Central memory CD8-positive, alpha-beta T cell (primary cell): ENCODE measurements around the gene DSCAM.

ENCODE experiments used
- ATAC-seq: fragments of 150-1000 bp; cut with Tn5 transposase; replicated peaks from 2 replicates; pipeline ENCODE4 v1.10.0; 2022; ENCODE audit warnings: mild to moderate bottlenecking, moderate FRiP score, moderate number of reproducible peaks; ENCODE audit not compliant: poor library complexity, severe bottlenecking; ENCODE audit errors: extremely low read depth
- DNase-seq, 2 donors: peaks; one replicate each; pipeline ENCODE4 v3.0.0; 2021; ENCODE audit warnings: low spot score in 2 of 2
- H3K27ac Mint-ChIP-seq: one replicate; pipeline ENCODE4 v1.8.0; 2022; ENCODE audit warnings: low read depth, mild to moderate bottlenecking, moderate library complexity, mixed read lengths
- H3K27me3 Mint-ChIP-seq: one replicate; pipeline ENCODE4 v1.8.0; 2022; ENCODE audit warnings: mixed read lengths
- H3K36me3 Mint-ChIP-seq: one replicate; pipeline ENCODE4 v1.8.0; 2022; ENCODE audit warnings: mild to moderate bottlenecking, moderate library complexity, mixed read lengths; ENCODE audit not compliant: insufficient read depth
- H3K4me1 Mint-ChIP-seq: one replicate; pipeline ENCODE4 v1.8.0; 2022; ENCODE audit warnings: mixed read lengths
- H3K4me3 Mint-ChIP-seq: one replicate; pipeline ENCODE4 v1.8.0; 2022; ENCODE audit warnings: mild to moderate bottlenecking, moderate library complexity, mixed read lengths
- H3K9me3 Mint-ChIP-seq: one replicate; pipeline ENCODE4 v1.8.0; 2022; ENCODE audit warnings: mixed read lengths

Gene DSCAM

GRCh38 chr21:40120940-40121575, 725.9 kb downstream of the DSCAM start:
- no peak for DNase-seq
- Mint-ChIP-seq H3K27ac (no peak overlapping the region), H3K4me1 (no peaks in the 10 kb centered on the region), H3K9me3 (peaks cover 18% of the 10 kb centered on the region), H3K36me3 (no peaks in the 10 kb centered on the region), H3K4me3 (no peak overlapping the region), H3K27me3 (no peaks in the 10 kb centered on the region)
- no peak for ATAC-seq

- DNase-seq (no peak), ATAC-seq (no peak)
- H3K4me1 Mint-ChIP-seq = no peaks in the 10 kb centered on the region
- H3K27ac Mint-ChIP-seq = no peak overlapping the region
- peaks cover 16% of the 10 kb centered on the region for H3K9me3 Mint-ChIP-seq
- H3K36me3 Mint-ChIP-seq = no peaks in the 10 kb centered on the region
- H3K4me3 Mint-ChIP-seq = no peak overlapping the region
- H3K27me3 Mint-ChIP-seq = no peaks in the 10 kb centered on the region
These were observed 728.4 kb downstream of the DSCAM start for GRCh38 chr21:40118527-40118926.

GRCh38 chr21:40117236-40117635, 729.7 kb downstream of the DSCAM start:
- H3K27ac Mint-ChIP-seq = no peak overlapping the region
- no peak for DNase-seq

GRCh38 chr21:40115775-40116174, 731.2 kb downstream of the DSCAM start:
- H3K36me3 Mint-ChIP-seq = no peaks in the 10 kb centered on the region
- no peaks in the 10 kb centered on the region for H3K27me3 Mint-ChIP-seq
- ATAC-seq = no peak

More at GRCh38 chr21:40117236-40117635, 729.7 kb downstream of the DSCAM start:
- no peak for ATAC-seq
- H3K27me3 Mint-ChIP-seq = no peaks in the 10 kb centered on the region
- H3K36me3 Mint-ChIP-seq = no peaks in the 10 kb centered on the region
- H3K4me3 Mint-ChIP-seq = no peak overlapping the region
- H3K4me1 Mint-ChIP-seq = no peaks in the 10 kb centered on the region
- peaks cover 17% of the 10 kb centered on the region for H3K9me3 Mint-ChIP-seq

GRCh38 chr21:40102682-40103081, 744.3 kb downstream of the DSCAM start:
- DNase-seq (no peak), ATAC-seq (no peak)
- Mint-ChIP-seq H3K9me3 (peaks cover 12% of the 10 kb centered on the region), H3K27me3 (no peaks in the 10 kb centered on the region), H3K36me3 (no peaks in the 10 kb centered on the region), H3K4me1 (no peaks in the 10 kb centered on the region), H3K27ac (no peak overlapping the region), H3K4me3 (no peak overlapping the region)

More at GRCh38 chr21:40115775-40116174, 731.2 kb downstream of the DSCAM start:
- no peak for DNase-seq
- Mint-ChIP-seq H3K4me3 (no peak overlapping the region), H3K27ac (no peak overlapping the region), H3K9me3 (peaks cover 15% of the 10 kb centered on the region), H3K4me1 (no peaks in the 10 kb centered on the region)

GRCh38 chr21:40099809-40100208, 747.1 kb downstream of the DSCAM start:
- DNase-seq (no peak), ATAC-seq (no peak)
- Mint-ChIP-seq H3K27me3 (no peaks in the 10 kb centered on the region), H3K4me3 (no peak overlapping the region), H3K4me1 (no peaks in the 10 kb centered on the region), H3K27ac (no peak overlapping the region), H3K9me3 (no peaks in the 10 kb centered on the region), H3K36me3 (no peaks in the 10 kb centered on the region)

GRCh38 chr21:40095477-40095876, 751.5 kb downstream of the DSCAM start:
- Mint-ChIP-seq H3K4me3 (no peak overlapping the region), H3K36me3 (no peaks in the 10 kb centered on the region), H3K9me3 (peaks cover 12% of the 10 kb centered on the region), H3K4me1 (no peaks in the 10 kb centered on the region), H3K27ac (no peak overlapping the region), H3K27me3 (no peaks in the 10 kb centered on the region)
- ATAC-seq (no peak), DNase-seq (no peak)

GRCh38 chr21:40080385-40080784, 766.6 kb downstream of the DSCAM start:
- Mint-ChIP-seq H3K27ac (no peak overlapping the region), H3K9me3 (peaks cover 14% of the 10 kb centered on the region), H3K27me3 (no peaks in the 10 kb centered on the region), H3K4me1 (no peaks in the 10 kb centered on the region), H3K36me3 (no peaks in the 10 kb centered on the region), H3K4me3 (no peak overlapping the region)
- ATAC-seq (no peak), DNase-seq (no peak)

- no peak overlapping the region for H3K4me3 Mint-ChIP-seq
These were observed 772.2 kb downstream of the DSCAM start for GRCh38 chr21:40074710-40075109.

GRCh38 chr21:40074198-40074597, 772.8 kb downstream of the DSCAM start:
- Mint-ChIP-seq H3K9me3 (peaks cover 4% of the 10 kb centered on the region), H3K36me3 (no peaks in the 10 kb centered on the region), H3K4me3 (no peak overlapping the region), H3K27ac (no peak overlapping the region), H3K4me1 (no peaks in the 10 kb centered on the region), H3K27me3 (no peaks in the 10 kb centered on the region)
- no peak for DNase-seq
- ATAC-seq = no peak

More at GRCh38 chr21:40074710-40075109, 772.2 kb downstream of the DSCAM start:
- Mint-ChIP-seq H3K36me3 (no peaks in the 10 kb centered on the region), H3K27me3 (no peaks in the 10 kb centered on the region), H3K4me1 (no peaks in the 10 kb centered on the region), H3K27ac (no peak overlapping the region), H3K9me3 (peaks cover 4% of the 10 kb centered on the region)
- no peak for DNase-seq
- no peak for ATAC-seq

GRCh38 chr21:40073642-40074041, 773.3 kb downstream of the DSCAM start:
- no peaks in the 10 kb centered on the region for H3K4me1 Mint-ChIP-seq
- no peaks in the 10 kb centered on the region for H3K36me3 Mint-ChIP-seq
- H3K27ac Mint-ChIP-seq = no peak overlapping the region
- no peaks in the 10 kb centered on the region for H3K27me3 Mint-ChIP-seq
- H3K9me3 Mint-ChIP-seq = peaks cover 4% of the 10 kb centered on the region
- H3K4me3 Mint-ChIP-seq = no peak overlapping the region
- no peak for DNase-seq
- no peak for ATAC-seq

- ATAC-seq (no peak), DNase-seq (no peak)
- no peaks in the 10 kb centered on the region for H3K36me3 Mint-ChIP-seq
- H3K4me3 Mint-ChIP-seq = no peak overlapping the region
- H3K27ac Mint-ChIP-seq = no peak overlapping the region
- H3K9me3 Mint-ChIP-seq = peaks cover 14% of the 10 kb centered on the region
- H3K27me3 Mint-ChIP-seq = no peaks in the 10 kb centered on the region
- no peaks in the 10 kb centered on the region for H3K4me1 Mint-ChIP-seq
These were observed 776.1 kb downstream of the DSCAM start for GRCh38 chr21:40070871-40071270.

GRCh38 chr21:40067751-40068150, 779.2 kb downstream of the DSCAM start:
- peaks cover 1% of the 10 kb centered on the region for H3K36me3 Mint-ChIP-seq
- H3K27ac Mint-ChIP-seq = no peak overlapping the region
- peaks cover 14% of the 10 kb centered on the region for H3K9me3 Mint-ChIP-seq
- no peaks in the 10 kb centered on the region for H3K27me3 Mint-ChIP-seq
- ATAC-seq (no peak), DNase-seq (no peak)
- H3K4me3 Mint-ChIP-seq = no peak overlapping the region
- no peaks in the 10 kb centered on the region for H3K4me1 Mint-ChIP-seq
